Measurements from ENCODE around the gene EHF. TPM values are rescaled to one million over a fixed set of nuclear protein-coding genes. Genes with fewer than 3 reads are reported as not detected.

Gene EHF
- polyA plus RNA-seq, 3 donors from 2014 or later, result not detected

DNA sequence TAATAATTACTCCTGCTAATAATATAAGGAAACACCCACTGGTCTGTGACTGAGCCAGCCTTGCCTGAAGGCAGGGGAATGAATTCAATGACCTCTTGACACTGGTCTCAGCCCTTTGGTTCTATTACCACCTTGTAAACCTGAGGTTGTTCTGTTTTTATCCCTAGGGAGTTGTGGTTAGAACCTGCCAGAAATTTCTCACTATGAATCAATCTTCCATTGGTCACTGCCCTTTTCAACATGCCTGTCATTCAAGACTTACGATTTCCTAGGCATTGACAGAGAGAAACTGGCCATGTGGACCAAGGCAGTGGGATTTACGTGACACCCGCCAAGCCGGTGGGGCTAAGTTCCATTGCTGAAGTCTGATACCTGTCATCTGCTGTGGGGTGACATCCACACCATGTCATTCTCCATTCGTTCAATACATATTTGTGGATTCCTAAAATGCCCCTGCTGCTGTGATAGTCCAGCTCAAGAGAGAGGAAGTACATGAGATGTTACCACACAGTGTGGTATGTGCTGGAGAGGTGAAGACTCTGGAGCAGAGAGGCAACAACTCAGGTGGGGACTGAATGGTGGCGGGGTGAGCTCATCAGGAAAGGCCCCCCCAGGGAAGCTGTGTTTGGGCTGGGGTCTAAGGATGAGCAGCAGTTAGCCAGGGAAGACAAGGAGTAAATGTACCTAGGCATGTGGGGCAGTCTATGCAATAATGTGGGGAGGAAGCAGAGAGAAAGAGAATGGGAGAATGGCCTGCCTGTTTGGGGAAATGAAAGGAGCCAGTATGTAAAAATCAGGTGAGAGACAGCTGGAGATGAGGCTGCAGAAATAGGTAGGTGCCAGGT is 15.2 kb upstream of the EHF start:
- Mint-ChIP-seq H3K4me3 (no peak overlapping the region), H3K9me3 (no peaks in the 10 kb centered on the region), H3K27me3 (ENCODE audit: low read depth in 3 of 3) (peaks cover 2 to 9% (median 4%) of the 10 kb centered on the region in 3 donors), H3K4me1 (no peaks in the 10 kb centered on the region), H3K27ac (no peak overlapping the region), H3K36me3 (no peaks in the 10 kb centered on the region)
- no peak for DNase-seq

DNA sequence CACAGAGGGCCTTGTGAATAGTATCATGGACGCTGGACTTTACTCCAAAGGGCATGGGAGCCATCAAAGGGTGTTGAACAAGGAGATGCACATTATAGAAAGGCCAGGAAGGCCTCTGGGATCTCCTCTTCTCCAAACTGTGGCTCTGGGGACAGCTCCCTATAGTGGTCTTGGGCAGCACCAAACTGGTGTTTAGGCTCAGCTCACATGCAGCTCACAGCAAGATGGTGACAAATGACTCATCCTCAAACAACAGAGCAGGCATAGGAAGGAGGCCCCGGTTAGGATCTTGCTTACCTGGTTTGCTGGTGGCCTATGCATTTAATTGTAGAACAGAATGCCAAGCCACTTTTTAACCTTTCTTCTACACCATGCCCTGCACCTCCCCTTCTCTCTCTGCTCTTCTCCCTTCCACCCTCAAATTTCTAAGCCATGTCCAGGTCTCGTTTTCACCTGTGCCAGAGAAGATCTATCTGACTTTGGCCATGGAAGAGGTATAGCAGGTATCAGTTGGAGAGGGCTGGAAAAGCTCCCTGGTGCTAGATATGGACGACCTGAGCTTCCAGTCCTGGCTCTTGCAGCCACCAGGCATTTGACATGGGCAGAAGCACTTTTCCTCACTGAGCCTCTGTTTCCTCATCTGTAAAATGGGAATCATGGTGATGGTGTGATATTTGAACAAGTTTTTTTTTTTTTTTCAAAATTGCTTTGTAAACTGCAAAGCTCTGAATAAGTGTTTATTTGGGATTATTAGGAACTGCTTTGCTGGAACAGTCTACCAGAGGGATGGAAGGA is 14.4 kb upstream of the EHF start:
- Mint-ChIP-seq H3K4me1 (no peaks in the 10 kb centered on the region), H3K9me3 (no peaks in the 10 kb centered on the region), H3K36me3 (no peaks in the 10 kb centered on the region), H3K27me3 (ENCODE audit: low read depth in 3 of 3) (peaks cover 2 to 11% (median 7%) of the 10 kb centered on the region in 3 donors), H3K27ac (no peak overlapping the region), H3K4me3 (no peak overlapping the region)
- no peak for DNase-seq

DNA sequence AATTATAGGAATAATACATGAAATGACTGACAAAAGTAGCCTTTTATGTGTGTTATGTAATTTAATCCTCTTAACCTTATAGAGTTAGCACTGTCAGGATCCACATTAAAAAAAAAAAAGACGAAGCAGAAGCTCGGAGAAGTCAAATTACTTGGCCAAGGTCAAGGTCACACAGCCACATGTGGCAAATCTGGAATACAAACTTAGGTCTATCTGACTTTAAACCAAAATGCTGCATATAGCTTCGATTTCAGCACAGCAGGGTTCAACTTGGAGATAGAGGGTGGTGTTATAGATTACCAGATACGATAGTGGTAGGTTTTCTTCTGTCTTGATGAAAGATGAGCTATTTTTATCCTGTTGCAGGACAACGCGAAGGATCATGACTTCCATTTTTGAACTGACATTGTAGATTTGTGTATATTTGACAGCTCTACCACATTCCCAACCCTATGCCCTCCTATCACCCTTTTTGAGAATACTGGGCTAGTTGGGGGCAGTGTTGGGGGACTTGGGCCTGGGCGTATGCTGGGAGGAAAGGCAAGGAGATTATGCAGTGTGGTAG is 11.6 kb upstream of the EHF start:
- H3K4me3 Mint-ChIP-seq, result no peak overlapping the region
- DNase-seq, result no peak
- peaks cover 0 to 1% (median 0%) of the 10 kb centered on the region in 6 donors for H3K9me3 Mint-ChIP-seq
- H3K36me3 Mint-ChIP-seq, result no peaks in the 10 kb centered on the region
- peaks cover 2 to 12% (median 9%) of the 10 kb centered on the region in 3 donors for H3K27me3 Mint-ChIP-seq (ENCODE audit: low read depth in 3 of 3)
- no peaks in the 10 kb centered on the region for H3K4me1 Mint-ChIP-seq
- no peak overlapping the region for H3K27ac Mint-ChIP-seq

DNA sequence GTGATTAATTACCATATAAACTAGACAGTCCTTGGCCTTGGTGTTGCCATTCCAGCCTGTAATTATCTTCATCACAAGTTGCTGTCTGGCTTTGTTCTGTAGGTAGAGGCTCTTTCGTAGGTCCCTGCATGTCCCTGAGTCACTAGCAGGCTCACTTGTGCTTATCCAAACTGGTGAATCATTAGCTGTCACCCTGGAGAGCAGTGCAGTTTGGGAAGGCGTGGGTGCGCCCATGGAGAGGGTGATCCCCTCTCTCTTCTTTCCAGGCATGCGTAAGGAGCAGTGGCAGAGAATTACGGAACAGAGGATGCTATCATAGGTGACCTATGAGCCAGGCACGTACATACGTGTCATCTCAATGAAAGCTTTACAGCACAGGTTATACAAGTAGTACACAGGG is 11.0 kb upstream of the EHF start:
- H3K36me3 Mint-ChIP-seq, result no peaks in the 10 kb centered on the region
- H3K4me1 Mint-ChIP-seq, result no peaks in the 10 kb centered on the region
- H3K27ac Mint-ChIP-seq, result no peak overlapping the region
- H3K4me3 Mint-ChIP-seq, result no peak overlapping the region
- peaks cover 2 to 12% (median 9%) of the 10 kb centered on the region in 3 donors for H3K27me3 Mint-ChIP-seq (ENCODE audit: low read depth in 3 of 3)
- H3K9me3 Mint-ChIP-seq, result peaks cover 0 to 1% (median 0%) of the 10 kb centered on the region in 6 donors
- no peak for DNase-seq

DNA sequence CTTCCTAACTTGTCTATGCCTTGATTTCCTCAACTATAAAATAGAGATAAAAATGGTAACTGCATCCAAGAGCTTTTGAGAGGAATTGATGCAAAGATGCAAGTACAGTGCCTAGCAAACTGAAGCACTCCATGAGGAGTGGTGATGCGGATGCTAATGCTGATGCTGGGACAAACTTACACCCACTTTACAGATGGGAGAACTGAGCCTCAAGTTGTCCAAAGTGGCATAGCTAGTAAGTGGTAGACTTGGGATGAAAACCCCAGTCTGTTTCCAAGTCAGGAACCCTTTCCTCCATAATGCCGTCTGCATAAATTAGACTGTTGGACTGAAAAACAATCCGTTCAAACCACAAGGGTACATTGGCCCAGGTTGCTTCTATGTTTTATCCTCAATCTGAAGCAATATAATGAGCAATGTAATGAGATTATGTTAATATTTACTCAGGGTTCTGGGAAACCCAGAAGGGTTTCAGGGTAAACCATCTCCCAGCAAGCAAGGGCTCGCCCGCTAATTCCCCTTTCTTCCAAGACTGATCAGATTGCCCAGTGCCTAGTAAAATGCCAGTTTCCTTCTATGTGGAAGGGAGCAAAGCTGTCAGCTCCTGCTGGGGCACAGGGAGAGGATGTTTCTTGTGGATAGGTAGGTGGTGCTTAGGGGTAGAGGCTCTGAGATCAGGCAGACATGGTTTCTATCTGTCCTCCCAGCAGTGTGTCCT is 10.4 kb upstream of the EHF start:
- Mint-ChIP-seq H3K9me3 (peaks cover 0 to 1% (median 0%) of the 10 kb centered on the region in 6 donors), H3K27ac (no peak overlapping the region), H3K4me3 (no peak overlapping the region), H3K36me3 (no peaks in the 10 kb centered on the region), H3K27me3 (ENCODE audit: low read depth in 3 of 3) (peaks cover 2 to 12% (median 9%) of the 10 kb centered on the region in 3 donors), H3K4me1 (no peaks in the 10 kb centered on the region)
- DNase-seq, result no peak

DNA sequence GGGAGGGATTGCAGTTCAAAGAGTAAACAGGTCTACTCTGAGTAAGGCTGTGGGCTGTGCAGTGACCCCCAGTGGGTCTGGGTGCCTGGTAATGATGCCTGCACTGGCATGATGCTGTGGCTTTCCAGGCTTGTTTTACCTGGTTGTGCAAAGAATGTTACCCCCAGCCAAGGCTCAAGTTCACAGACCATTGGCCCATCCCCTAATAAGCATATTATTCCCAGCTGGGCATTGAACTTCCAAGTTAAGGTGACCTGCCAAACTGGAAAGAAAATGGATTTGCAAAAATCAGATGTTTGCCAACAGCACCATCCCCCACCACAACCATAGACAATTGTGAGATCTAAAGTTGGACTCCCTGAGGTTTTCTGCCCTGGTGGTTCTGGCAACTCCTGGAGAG is 7.9 kb upstream of the EHF start:
- Mint-ChIP-seq H3K27me3 (ENCODE audit: low read depth in 3 of 3) (peaks cover 4 to 12% (median 10%) of the 10 kb centered on the region in 3 donors), H3K36me3 (no peaks in the 10 kb centered on the region), H3K27ac (no peak overlapping the region), H3K4me1 (no peaks in the 10 kb centered on the region), H3K9me3 (peaks cover 0 to 1% (median 0%) of the 10 kb centered on the region in 6 donors), H3K4me3 (no peak overlapping the region)
- no peak for DNase-seq

DNA sequence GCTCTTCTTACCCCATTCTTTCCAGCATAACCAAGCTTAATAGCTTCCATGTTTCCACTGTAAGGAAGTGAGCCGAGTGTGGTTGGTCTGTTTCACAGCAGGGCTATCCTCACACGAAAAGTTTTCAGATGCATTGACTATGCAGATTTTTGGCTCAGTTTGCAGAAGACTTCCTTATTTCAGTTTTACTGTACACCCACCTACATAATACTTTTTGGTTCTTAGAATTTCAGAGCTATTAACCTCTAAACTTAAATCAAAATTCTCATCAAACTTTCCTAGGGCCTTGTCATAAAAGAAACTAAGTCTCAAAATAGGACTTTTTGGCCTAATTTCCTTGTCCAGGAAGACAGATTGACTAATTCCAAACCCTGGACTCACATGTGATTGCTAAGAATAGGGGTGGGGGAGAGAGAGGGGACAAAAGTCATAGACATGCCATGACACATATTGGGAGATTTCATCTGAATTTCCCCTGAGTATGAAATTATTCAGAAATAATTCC is 7.3 kb upstream of the EHF start:
- no peak overlapping the region for H3K27ac Mint-ChIP-seq
- DNase-seq, result no peak
- H3K27me3 Mint-ChIP-seq (ENCODE audit: low read depth in 3 of 3), result peaks cover 2 to 9% (median 8%) of the 10 kb centered on the region in 3 donors
- H3K36me3 Mint-ChIP-seq, result no peaks in the 10 kb centered on the region
- no peaks in the 10 kb centered on the region for H3K4me1 Mint-ChIP-seq
- H3K9me3 Mint-ChIP-seq, result peaks cover 0 to 1% (median 0%) of the 10 kb centered on the region in 6 donors
- H3K4me3 Mint-ChIP-seq, result no peak overlapping the region

DNA sequence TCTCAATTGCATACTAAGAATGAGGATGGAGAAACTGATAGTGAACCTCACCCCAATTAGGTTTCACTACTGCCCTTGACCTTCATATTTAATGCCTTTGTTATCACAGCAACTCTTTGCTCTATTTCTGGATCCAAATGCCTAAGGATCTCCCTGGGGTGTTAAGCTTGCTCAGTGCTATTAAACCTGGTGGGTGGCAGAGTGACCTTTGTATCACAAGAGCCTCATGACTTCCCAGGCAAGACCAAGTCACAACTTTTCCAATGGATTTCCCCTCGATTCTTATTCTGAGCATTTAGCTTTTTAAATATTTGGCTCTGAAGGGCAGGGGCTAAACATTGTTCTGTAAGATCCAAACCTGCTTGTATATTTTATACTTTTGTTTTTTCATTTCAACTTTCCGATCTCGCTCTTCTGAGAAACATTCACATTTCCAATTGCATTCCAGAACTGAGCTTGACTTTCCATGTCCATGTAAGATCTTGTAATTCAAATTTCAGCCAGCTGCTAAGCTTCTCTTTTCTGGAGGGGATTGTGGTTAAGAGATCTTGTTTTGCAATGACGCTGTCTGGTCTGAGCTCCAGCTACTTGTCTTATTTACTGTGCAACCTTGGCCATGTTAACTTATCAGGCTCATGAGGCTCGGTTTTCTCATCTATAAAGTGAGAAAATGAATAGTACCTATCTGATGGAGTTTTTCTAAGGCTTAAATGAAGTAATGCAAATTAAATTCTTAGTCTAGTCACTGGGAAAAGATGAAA is 6.4 kb upstream of the EHF start:
- Mint-ChIP-seq H3K9me3 (peaks cover 0 to 1% (median 0%) of the 10 kb centered on the region in 6 donors), H3K4me3 (no peak overlapping the region), H3K27ac (no peak overlapping the region), H3K36me3 (no peaks in the 10 kb centered on the region), H3K4me1 (no peaks in the 10 kb centered on the region), H3K27me3 (ENCODE audit: low read depth in 3 of 3) (peaks cover 2 to 9% (median 8%) of the 10 kb centered on the region in 3 donors)
- DNase-seq, result no peak

DNA sequence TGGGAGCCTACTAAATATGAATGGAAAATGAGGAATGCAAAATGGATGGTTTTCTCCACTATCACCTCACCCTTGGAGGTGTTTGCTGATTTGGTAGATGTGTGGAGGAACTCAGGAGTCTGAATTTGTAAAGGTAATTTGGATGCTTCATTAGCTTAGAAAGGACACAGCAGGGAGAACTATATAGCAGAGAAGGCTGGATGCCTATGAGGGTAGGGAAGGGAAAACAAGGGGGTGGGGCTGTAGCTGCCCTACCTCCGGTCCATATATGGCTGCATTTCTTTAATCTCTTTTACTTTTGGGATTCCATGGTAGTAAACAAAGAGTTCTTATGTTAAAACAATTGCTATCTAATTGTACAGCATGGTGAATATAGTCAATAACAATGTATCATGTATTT is 4.8 kb upstream of the EHF start:
- Mint-ChIP-seq H3K36me3 (no peaks in the 10 kb centered on the region), H3K4me1 (no peaks in the 10 kb centered on the region), H3K27me3 (ENCODE audit: low read depth in 3 of 3) (peaks cover 4 to 9% (median 6%) of the 10 kb centered on the region in 3 donors), H3K9me3 (peaks cover 0 to 1% (median 0%) of the 10 kb centered on the region in 6 donors), H3K4me3 (no peak overlapping the region), H3K27ac (no peak overlapping the region)
- no peak for DNase-seq

DNA sequence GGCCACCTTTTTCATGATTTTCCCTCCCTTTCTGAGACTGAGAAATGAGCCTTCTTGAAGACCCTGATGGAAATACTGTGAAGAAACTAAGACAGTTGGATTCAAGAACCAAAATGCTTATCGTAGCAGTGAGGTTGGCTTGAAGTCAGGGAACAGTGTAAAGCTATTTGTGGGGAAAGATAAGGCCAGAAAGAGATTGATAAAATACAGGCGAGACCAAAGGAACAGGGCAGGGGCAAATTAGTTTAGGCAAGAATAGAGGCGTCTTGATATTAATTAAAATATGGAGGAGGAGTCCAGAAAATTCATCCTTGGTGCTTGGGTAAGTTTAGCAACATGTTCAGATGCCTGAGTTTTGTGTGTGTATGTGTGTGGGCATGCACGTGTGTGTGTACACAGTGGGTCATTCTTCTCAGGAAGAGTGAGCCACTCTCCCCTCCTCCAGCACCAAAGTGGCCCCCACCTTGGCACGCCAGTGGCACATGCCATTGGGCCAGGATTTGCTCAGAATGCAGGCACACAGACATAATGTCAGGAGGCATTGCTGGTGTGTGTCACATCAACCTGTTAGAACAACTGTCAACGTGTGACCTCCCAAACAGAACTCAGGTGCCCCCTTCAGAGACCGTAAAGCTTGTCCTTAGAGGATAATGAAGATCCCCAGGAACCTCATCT is 3.9 kb upstream of the EHF start:
- Mint-ChIP-seq H3K4me1 (no peaks in the 10 kb centered on the region), H3K36me3 (no peaks in the 10 kb centered on the region), H3K4me3 (no peak overlapping the region), H3K9me3 (peaks cover 0 to 1% (median 0%) of the 10 kb centered on the region in 6 donors), H3K27ac (no peak overlapping the region), H3K27me3 (ENCODE audit: low read depth in 3 of 3) (peaks cover 4 to 11% (median 11%) of the 10 kb centered on the region in 3 donors)
- DNase-seq, result no peak

DNA sequence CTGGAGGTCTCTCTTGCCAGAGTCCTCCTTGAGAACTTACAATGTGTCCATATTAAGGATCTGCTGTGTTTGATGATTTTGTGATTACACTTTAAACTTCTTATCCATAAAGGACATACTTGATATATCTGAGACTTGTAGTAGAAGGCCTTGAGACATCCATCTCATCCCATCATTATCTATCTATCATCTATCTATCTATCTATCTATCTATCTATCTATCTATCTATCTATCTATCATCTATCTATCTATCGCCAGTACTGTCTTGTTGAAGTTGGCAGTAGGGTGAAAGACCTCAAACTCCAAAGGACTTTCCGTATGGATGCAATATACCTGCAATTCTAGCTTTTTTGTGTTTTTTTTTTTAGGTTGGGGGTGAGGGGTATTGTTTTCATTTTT is 2.5 kb upstream of the EHF start:
- Mint-ChIP-seq H3K36me3 (no peaks in the 10 kb centered on the region), H3K27me3 (ENCODE audit: low read depth in 3 of 3) (peaks cover 7 to 12% (median 9%) of the 10 kb centered on the region in 3 donors), H3K4me3 (no peak overlapping the region), H3K9me3 (no peaks in the 10 kb centered on the region), H3K27ac (no peak overlapping the region), H3K4me1 (peaks cover 0 to 2% of the 10 kb centered on the region in 2 donors)
- no peak for DNase-seq

DNA sequence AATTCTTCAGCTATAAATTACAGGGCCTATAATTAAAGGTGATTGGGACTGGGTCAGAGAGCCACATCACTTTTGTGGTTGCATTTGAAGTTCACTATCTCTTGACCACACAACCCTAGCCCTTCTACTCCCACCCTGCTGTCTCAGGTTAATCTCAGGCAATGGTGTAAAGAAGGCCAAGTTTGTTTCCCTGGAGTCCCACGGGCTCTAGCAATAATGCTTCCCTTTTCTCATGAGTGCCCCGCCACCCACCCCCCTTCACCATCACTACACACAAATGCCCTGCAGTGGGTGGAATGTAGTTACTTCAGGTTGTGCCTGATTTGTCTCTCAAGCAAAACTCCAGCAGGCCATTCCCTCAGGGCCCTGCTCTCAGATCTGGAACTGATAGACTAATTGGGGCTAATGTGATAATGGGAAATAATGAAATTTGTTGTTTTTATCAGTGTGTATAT is 1.8 kb upstream of the EHF start:
- Mint-ChIP-seq H3K36me3 (no peaks in the 10 kb centered on the region), H3K4me3 (no peak overlapping the region), H3K27ac (no peak overlapping the region), H3K27me3 (ENCODE audit: low read depth in 3 of 3) (peaks cover 8 to 19% (median 14%) of the 10 kb centered on the region in 3 donors), H3K9me3 (no peaks in the 10 kb centered on the region), H3K4me1 (peaks cover 4 to 9% of the 10 kb centered on the region in 2 donors)
- DNase-seq, result no peak
